Prostate gland (tissue), 2 donors: ENCODE measurements around the gene TMEM38B. TPM values are rescaled to one million over a fixed set of nuclear protein-coding genes. Genes with fewer than 3 reads are reported as not detected.
"Not testable (repeated sequence)": the region's sequence is repeated elsewhere in the genome, so short reads cannot be mapped to it uniquely, and the experiment has no call there.

ENCODE experiments used
- DNase-seq: peaks from one replicate; pipeline ENCODE4 v3.0.0-alpha.2; 2019; ENCODE audit warnings: low spot score
- H3K27ac ChIP-seq, 2 donors: fragments of 200-600 bp; sonication (generic); 2 replicates each; pipeline ENCODE4 v1.5.1; 2017 to 2019
- H3K27me3 ChIP-seq: fragments of 200-600 bp; sonication (generic); replicated peaks from 2 replicates; pipeline ENCODE4 v1.5.1; 2019; ENCODE audit not compliant: insufficient read depth
- H3K36me3 ChIP-seq, 2 donors: fragments of 200-600 bp; sonication (generic); 1 replicate in 1 of 2; 2 replicates in 1 of 2; pipeline versions ENCODE4 v1.5.1 to v1.8.1; 2017 to 2019
- H3K4me1 ChIP-seq: fragments of 200-600 bp; sonication (generic); replicated peaks from 2 replicates; pipeline ENCODE4 v1.5.1; 2019
- H3K4me3 ChIP-seq, 2 donors: fragments of 200-600 bp; sonication (generic); 2 replicates each; pipeline ENCODE4 v1.5.1; 2017 to 2019
- H3K9me3 ChIP-seq: fragments of 200-600 bp; sonication (generic); 2 replicates; pipeline ENCODE4 v1.5.1; 2017
- CTCF ChIP-seq, 4 experiments: fragments of 200-600 bp in 2 of 4; fragments of 450-650 bp in 2 of 4; sonication (generic) in 2 of 4; IDR thresholded peaks; 1 replicate in 3 of 4; 2 replicates in 1 of 4; pipeline ENCODE4 v1.5.1; 2016 to 2019; ENCODE audit warnings: antibody characterized with exemption in 4 of 4, mild to moderate bottlenecking in 2 of 4, moderate library complexity in 2 of 4
- POLR2A ChIP-seq: fragments of 450-650 bp; IDR thresholded peaks from one replicate; pipeline ENCODE4 v1.6.1; 2016; ENCODE audit warnings: antibody characterized with exemption, mild to moderate bottlenecking
- POLR2AphosphoS5 ChIP-seq: sonication (generic); formaldehyde crosslinking; IDR thresholded peaks from one replicate; pipeline ENCODE4 v1.6.1; 2017; ENCODE audit warnings: antibody characterized with exemption
- whole genome bisulfite sequencing: methylation state at CpG from one replicate; pipeline ENCODE4 v1.1.5; 2018; 5-methylcytosine and 5-hydroxymethylcytosine counted together
- intact Hi-C: fragments of 100-400 bp; cut with DNase I; formaldehyde crosslinking; loops from one replicate; pipeline ENCODE4 v1.14.2; 2022
- total RNA-seq, 2 donors: library from RNA; depleted of rRNA; stranded (reverse); fragments of >200 nt; gene quantifications; one replicate each; pipeline ENCODE4 v1.1.0, GENCODE V29; 2016

The TMEM38B gene
- total RNA-seq, 2 donors from 2014 or later, result 14.4 to 14.9 TPM

GRCh38 chr9:105722099-105722498 is 27.8 kb downstream of the TMEM38B start:
- WGBS, result 84% methylated on average over 3 of the region's 3 CpGs
- no peak for DNase-seq
- intact Hi-C loops, result no loop called here
- Histone ChIP-seq H3K36me3 (no peaks in the 10 kb centered on the region), H3K27me3 (no peaks in the 10 kb centered on the region), H3K4me1 (no peaks in the 10 kb centered on the region), H3K9me3 (no peaks in the 10 kb centered on the region), H3K4me3 (no peak overlapping the region), H3K27ac (no peak overlapping the region)
- TF ChIP-seq CTCF (IDR thresholded peaks at IDR 0.05) (no peak), POLR2A (no peak), POLR2AphosphoS5 (no peak)

GRCh38 chr9:105725370-105725769 is 31.0 kb downstream of the TMEM38B start:
- Histone ChIP-seq H3K36me3 (no peaks in the 10 kb centered on the region), H3K4me1 (no peaks in the 10 kb centered on the region), H3K4me3 (no peak overlapping the region), H3K9me3 (no peaks in the 10 kb centered on the region), H3K27me3 (no peaks in the 10 kb centered on the region), H3K27ac (no peak overlapping the region)
- intact Hi-C loops, result no loop called here
- no peak for DNase-seq
- no peak for TF ChIP-seq CTCF (IDR thresholded peaks at IDR 0.05)
- TF ChIP-seq POLR2AphosphoS5, result no peak
- TF ChIP-seq POLR2A, result no peak
- WGBS, result 94% methylated on average over 2 of the region's 2 CpGs

GRCh38 chr9:105728230-105728629 is 33.9 kb downstream of the TMEM38B start:
- H3K27me3 ChIP-seq, H3K9me3 ChIP-seq, intact Hi-C loops, H3K4me3 ChIP-seq, H3K27ac ChIP-seq, DNase-seq, H3K4me1 ChIP-seq, H3K36me3 ChIP-seq: not testable (repeated sequence)
- 95% methylated on average over 5 of the region's 5 CpGs for WGBS

- DNase-seq, H3K4me1 ChIP-seq, H3K27me3 ChIP-seq, H3K9me3 ChIP-seq, H3K27ac ChIP-seq, H3K4me3 ChIP-seq, intact Hi-C loops, H3K36me3 ChIP-seq: not testable (repeated sequence)
- 100% methylated on average over 2 of the region's 2 CpGs for WGBS
Observed at GRCh38 chr9:105731420-105731819, 37.1 kb downstream of the TMEM38B start.

- no peaks in the 10 kb centered on the region for H3K9me3 ChIP-seq
- no peak for DNase-seq
- intact Hi-C loops, result no loop called here
- no peaks in the 10 kb centered on the region for H3K36me3 ChIP-seq
- no peak overlapping the region for H3K4me3 ChIP-seq
- H3K27ac ChIP-seq, result no peak overlapping the region
- TF ChIP-seq POLR2AphosphoS5 (no peak), POLR2A (no peak)
- H3K4me1 ChIP-seq, result no peaks in the 10 kb centered on the region
- no peaks in the 10 kb centered on the region for H3K27me3 ChIP-seq
Observed at GRCh38 chr9:105735366-105735765, 41.0 kb downstream of the TMEM38B start.

- no peaks in the 10 kb centered on the region for H3K9me3 ChIP-seq
- 98% methylated on average over 4 of the region's 4 CpGs for WGBS
- TF ChIP-seq POLR2A (no peak), POLR2AphosphoS5 (no peak), CTCF (IDR thresholded peaks at IDR 0.05) (no peak)
- no peak for DNase-seq
- no peaks in the 10 kb centered on the region for H3K36me3 ChIP-seq
- H3K27me3 ChIP-seq, result no peaks in the 10 kb centered on the region
- no peak overlapping the region for H3K4me3 ChIP-seq
- intact Hi-C loops, result no loop called here
- no peak overlapping the region for H3K27ac ChIP-seq
- H3K4me1 ChIP-seq, result no peaks in the 10 kb centered on the region
Observed at GRCh38 chr9:105737205-105737604, 42.9 kb downstream of the TMEM38B start.
